HTERT RPE-1 (cell line): Measurements from ENCODE around the gene STAC3.

Experiments used
- in situ Hi-C: fragments of 300-500 bp; cut with MboI; formaldehyde crosslinking; loops from 4 replicates; pipeline ENCODE4 v1.14.3; 2020; ENCODE audit warnings: low sequenced_read_pairs

STAC3 gene

GRCh38 chr12:57236925-57237595, 13.9 kb downstream of the STAC3 start:
- in situ Hi-C loops: no loop called here

- in situ Hi-C loops: no loop called here
Observed at GRCh38 chr12:57236201-57236924, 14.6 kb downstream of the STAC3 start.

- in situ Hi-C loops: no loop called here
Observed at GRCh38 chr12:57235728-57236131, 15.3 kb downstream of the STAC3 start.

DNA sequence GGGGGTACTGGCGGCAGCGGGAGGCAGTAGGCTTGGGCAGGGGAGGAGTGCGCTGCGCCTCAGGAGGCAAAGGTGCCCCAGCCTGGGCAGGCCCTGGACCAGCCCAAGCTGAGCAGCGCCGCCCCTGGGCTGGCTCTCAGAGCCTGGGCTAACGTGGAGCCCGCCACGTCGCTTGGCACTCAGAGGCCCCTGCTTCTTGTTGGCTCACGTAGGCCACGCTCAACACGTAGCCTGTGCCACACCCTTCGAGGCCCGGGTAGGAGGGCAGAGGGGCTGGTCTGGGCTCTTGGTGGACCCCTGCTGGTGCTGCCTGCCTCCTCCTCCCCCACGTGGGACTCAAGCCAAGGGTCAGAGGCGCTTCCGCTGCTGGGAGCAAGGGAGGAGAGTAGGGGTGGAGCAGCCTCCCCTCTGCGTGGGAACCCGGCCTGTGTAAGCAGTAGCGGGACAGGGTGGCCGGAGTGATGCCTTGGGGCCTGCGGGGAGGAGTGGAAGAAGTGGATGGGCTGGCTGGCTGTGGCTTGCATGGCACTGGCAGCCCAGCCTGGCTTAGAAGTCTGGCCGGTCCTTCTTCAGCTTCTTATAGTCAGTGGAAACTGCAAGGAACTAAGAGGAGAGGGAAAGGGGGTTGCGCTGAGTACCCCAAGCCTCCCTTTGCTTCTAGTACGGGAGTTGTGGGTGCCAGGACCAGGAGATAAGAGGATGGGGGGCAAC, 15.8 kb downstream of the STAC3 start:
- in situ Hi-C loops: no loop called here

DNA sequence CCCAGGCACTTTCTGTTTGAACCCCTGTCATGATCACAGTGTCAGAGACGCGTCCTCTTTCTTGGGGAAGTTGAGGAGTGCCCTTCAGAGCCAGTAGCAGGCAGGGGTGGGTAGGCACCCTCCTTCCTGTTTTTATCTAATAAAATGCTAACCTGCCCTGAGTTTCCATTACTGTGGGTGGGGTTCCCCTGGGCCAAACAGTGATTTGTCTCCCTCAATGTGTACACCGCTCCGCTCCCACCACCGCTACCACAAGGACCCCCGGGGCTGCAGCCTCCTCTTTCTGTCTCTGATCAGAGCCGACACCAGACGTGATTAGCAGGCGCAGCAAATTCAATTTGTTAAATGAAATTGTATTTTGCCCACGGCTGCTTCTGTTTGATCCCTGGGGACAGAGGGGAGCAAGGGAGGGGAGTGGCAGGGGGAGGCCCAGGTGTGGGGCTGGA, 16.4 kb downstream of the STAC3 start:
- in situ Hi-C loops: no loop called here

DNA sequence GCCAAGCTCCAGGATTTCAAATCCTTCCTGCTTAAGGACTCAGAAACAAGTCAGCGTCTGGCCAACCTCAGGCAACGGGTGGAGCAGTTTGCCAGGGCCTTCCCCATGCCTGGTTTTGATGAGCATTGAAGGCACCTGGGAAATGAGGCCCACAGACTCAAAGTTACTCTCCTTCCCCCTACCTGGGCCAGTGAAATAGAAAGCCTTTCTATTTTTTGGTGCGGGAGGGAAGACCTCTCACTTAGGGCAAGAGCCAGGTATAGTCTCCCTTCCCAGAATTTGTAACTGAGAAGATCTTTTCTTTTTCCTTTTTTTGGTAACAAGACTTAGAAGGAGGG, 16.8 kb downstream of the STAC3 start:
- in situ Hi-C loops: no loop called here

DNA sequence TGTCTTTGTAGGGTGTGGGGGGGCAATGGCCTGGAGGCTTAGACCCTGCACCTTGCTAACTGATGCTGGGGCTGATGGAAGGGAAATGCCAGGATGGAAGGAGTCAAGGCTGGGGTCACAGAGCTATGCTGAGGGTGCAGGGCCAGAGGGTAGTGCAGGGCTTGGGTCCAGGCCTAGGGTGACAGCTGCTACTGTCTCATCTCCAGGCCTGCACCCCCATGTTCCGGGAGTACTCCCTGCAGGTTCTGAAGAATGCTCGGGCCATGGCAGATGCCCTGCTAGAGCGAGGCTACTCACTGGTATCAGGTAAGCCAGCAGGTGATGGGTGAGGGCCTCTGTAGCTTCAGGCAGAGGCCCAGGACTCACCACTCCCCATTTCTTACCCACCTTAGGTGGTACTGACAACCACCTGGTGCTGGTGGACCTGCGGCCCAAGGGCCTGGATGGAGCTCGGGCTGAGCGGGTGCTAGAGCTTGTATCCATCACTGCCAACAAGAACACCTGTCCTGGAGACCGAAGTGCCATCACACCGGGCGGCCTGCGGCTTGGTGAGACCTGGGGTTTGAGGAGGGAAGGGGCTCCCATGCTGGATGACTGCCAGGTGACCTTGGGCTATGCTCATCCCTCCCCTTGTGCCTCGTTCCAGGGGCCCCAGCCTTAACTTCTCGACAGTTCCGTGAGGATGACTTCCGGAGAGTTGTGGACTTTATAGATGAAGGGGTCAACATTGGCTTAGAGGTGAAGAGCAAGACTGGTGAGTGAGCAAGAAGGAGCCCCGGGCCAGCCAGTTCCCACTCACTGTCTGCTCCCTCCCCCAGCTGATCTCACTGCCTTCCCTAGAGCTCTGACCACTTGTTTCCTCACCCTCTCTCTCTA, 17.4 kb downstream of the STAC3 start:
- in situ Hi-C loops: no loop called here

- in situ Hi-C loops: no loop called here
Observed at GRCh38 chr12:57232156-57232756, 18.7 kb downstream of the STAC3 start.

DNA sequence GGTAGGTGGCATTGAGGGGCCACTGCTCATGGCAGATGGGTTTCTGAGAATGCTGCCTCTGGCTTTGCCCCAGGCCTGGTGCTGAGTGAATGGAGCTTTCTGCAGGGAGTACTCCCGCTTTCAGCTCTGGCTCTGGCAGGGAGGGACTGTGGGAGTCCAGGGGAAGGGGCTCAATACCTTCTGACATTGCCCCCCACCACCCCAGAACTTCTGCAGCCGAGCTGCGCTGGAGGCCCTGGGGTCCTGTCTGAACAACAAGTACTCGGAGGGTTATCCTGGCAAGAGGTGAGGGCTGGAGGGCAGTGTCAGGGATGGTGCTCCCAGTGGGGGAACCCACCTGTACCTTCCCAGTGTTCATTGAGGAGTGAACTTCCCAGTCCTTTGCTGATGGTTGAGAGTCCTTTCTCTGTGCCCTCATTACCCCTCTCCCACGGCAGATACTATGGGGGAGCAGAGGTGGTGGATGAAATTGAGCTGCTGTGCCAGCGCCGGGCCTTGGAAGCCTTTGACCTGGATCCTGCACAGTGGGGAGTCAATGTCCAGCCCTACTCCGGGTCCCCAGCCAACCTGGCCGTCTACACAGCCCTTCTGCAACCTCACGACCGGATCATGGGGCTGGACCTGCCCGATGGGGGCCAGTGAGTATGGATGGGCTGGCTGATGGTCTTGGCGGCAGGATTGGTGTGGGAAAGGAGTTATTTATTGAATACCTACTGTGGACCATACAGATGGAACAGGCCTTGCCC, 19.5 kb downstream of the STAC3 start:
- in situ Hi-C loops: no loop called here

GRCh38 chr12:57230381-57231155, 20.4 kb downstream of the STAC3 start:
- in situ Hi-C loops: no loop called here

DNA sequence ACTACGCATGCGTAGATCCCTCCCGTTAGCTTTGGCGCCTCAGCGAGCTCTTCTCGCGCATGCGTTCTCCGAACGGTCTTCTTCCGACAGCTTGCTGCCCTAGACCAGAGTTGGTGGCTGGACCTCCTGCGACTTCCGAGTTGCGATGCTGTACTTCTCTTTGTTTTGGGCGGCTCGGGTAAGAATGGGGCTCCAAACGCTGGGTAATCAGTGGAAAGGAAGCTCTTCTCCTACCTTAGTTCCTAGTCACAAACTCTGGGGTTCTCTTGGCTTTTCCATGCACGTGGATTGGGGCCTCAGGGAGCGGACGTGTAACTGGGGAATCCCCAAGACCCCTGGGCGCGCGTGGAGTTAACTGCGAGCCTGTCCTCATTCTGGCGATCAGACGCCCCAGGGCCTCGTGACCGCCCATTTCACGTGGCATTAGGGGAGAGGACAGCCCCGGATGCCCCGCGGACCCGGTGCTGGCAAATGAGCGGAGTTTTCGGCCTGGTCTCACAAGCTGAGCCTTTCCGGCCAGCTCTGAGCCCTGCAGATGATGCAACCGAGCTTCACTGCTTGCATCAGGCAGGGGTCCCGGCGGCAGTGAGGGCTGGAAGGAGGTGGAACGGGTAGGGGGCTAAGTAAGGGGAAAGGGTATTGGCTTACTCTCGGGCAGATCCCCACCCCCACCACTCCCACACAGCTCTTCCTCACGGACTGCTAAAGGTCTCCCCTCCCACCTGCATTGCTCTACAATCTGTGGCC, 21.2 kb downstream of the STAC3 start, which contains the start of gene SHMT2:
SHMT2 (plus strand) TSS at position 78 of the 747 bp plus-strand sequence; CDS start at position 146, 68 bp downstream.
- in situ Hi-C loops: no loop called here

DNA sequence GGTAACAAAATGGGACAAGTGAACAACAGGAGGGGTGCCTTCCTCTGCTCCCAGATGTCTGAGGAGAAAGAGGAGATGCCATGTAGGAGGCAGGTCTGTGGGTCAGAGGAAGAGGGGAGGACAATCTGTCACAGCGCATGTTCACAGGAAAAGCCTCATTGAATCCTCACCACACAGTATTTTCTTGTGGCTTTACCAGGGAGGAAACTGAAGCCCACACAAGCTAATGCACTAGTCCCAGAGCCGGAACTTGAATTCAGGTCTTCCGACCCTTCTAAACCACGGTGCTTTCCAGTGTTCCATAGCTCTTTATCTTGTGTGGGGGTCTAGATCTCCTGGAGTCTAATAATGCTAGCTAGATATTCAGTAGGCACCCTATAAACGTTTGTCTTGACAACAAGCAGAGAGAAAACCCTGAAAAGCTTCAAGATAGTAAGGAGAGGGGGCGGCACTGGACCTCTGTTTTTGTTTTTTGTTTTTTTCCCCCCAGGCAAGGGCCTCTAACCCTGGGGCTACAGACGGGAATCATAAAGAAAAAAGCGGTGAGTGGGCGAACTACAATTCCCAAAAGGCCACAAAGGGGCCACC, 21.8 kb downstream of the STAC3 start:
- in situ Hi-C loops: no loop called here

GRCh38 chr12:57227315-57228115, 23.5 kb downstream of the STAC3 start:
- in situ Hi-C loops: no loop called here

GRCh38 chr12:57226588-57227314, 24.2 kb downstream of the STAC3 start:
- in situ Hi-C loops: no loop called here

GRCh38 chr12:57225680-57226210, 25.2 kb downstream of the STAC3 start:
- in situ Hi-C loops: no loop called here

- in situ Hi-C loops: no loop called here
Observed at GRCh38 chr12:57224973-57225679, 25.9 kb downstream of the STAC3 start.
